Activated B cell treated with CpG ODN at 0.5 μM for 24 hours (primary cell): ENCODE measurements around the gene SYT1. TPM values are rescaled to one million over a fixed set of nuclear protein-coding genes. Genes with fewer than 3 reads are reported as not detected.

Experiments used
- ATAC-seq: fragments of 200-7000 bp; cut with Tn5 transposase; one replicate; pipeline ENCODE4 v1.10.0; 2021; ENCODE audit warnings: low read depth, mild to moderate bottlenecking, moderate library complexity
- CTCF ChIA-PET: fragments of 350-600 bp; sonication (Branson Sonifier 250); formaldehyde crosslinking; loops from one replicate; lab custom pipeline; 2021; ENCODE audit warnings: antibody characterized with exemption; lab: Charles Lee
- POLR2A ChIA-PET: fragments of 350-600 bp; sonication (Branson Sonifier 250); formaldehyde crosslinking; loops from one replicate; lab custom pipeline; 2021; ENCODE audit warnings: antibody characterized with exemption; lab: Charles Lee
- DNase-seq: peaks from one replicate; pipeline ENCODE4 v3.0.0; 2022
- H3K27ac Mint-ChIP-seq: one replicate; pipeline ENCODE4 v1.8.0; 2020; ENCODE audit warnings: mixed read lengths
- H3K27me3 Mint-ChIP-seq: one replicate; pipeline ENCODE4 v1.8.0; 2021; ENCODE audit warnings: mixed read lengths
- H3K36me3 Mint-ChIP-seq: one replicate; pipeline ENCODE4 v1.8.0; 2021; ENCODE audit warnings: low read depth, mixed read lengths
- H3K4me1 Mint-ChIP-seq: one replicate; pipeline ENCODE4 v1.8.0; 2021; ENCODE audit warnings: mixed read lengths
- H3K4me3 Mint-ChIP-seq: one replicate; pipeline ENCODE4 v1.8.0; 2020; ENCODE audit warnings: mild to moderate bottlenecking, mixed read lengths
- H3K9me3 Mint-ChIP-seq: one replicate; pipeline ENCODE4 v1.8.0; 2020; ENCODE audit warnings: mixed read lengths
- intact Hi-C: fragments of 100-400 bp; cut with micrococcal nuclease; formaldehyde crosslinking; loops from one replicate; pipeline ENCODE4 v1.15.1; 2024
- total RNA-seq: library from RNA; stranded (reverse); gene quantifications from 2 replicates; pipeline ENCODE4 v1.2.3, GENCODE V29; 2022
- TF ChIP-seq, protein P1 (sequence below): fragments of 200-600 bp; IDR thresholded peaks from one replicate; pipeline ENCODE4 v1.8.0; 2022; ENCODE audit warnings: antibody characterized with exemption, mild to moderate bottlenecking

SYT1 gene
- total RNA-seq, 1 donor from 2014 or later: 0.49 TPM

DNA sequence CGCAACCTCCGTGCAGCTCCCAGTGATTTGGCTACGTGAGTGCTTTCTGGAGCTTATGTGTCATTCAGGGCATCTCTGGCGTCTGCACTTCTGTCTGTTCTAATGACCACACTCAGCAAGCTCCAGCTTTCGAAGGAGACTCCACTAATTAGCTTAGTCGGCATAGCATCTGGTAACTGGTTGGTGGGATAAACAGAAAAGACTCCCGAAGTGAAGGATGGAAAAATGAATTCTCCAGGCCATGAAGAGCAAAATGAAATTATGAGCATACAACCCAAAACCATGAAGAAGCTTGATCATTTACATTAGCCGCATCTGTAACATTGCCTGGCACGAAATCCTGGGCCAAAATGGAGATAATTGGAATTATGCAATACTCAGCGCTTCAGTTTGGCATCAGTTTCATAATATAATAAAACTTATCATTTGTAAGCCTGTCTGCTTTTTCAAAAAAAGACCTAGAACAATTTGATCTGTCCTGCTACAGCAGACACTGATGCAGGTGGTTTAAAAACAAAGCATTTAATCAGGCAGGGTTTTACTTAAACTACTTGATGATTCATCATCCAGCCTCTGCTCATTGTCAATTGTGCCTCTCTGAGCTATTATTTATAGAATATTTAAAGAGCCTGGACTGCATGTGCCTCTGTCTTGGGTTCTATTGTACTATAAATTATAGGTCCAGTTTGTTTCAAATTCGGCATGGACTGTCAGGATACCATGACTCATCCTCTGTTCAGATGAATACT is 87.4 kb downstream of the SYT1 start:
- H3K36me3 Mint-ChIP-seq: no peaks in the 10 kb centered on the region

GRCh38 chr12:78952552-78952929 is 88.0 kb downstream of the SYT1 start:
- Mint-ChIP-seq H3K27ac (no peak overlapping the region), H3K27me3 (no peaks in the 10 kb centered on the region), H3K36me3 (no peaks in the 10 kb centered on the region), H3K4me1 (no peaks in the 10 kb centered on the region), H3K9me3 (no peaks in the 10 kb centered on the region), H3K4me3 (no peak overlapping the region)
- POLR2A ChIA-PET: no interaction called here
- CTCF ChIA-PET: no interaction called here
- TF ChIP-seq, protein P1, sequence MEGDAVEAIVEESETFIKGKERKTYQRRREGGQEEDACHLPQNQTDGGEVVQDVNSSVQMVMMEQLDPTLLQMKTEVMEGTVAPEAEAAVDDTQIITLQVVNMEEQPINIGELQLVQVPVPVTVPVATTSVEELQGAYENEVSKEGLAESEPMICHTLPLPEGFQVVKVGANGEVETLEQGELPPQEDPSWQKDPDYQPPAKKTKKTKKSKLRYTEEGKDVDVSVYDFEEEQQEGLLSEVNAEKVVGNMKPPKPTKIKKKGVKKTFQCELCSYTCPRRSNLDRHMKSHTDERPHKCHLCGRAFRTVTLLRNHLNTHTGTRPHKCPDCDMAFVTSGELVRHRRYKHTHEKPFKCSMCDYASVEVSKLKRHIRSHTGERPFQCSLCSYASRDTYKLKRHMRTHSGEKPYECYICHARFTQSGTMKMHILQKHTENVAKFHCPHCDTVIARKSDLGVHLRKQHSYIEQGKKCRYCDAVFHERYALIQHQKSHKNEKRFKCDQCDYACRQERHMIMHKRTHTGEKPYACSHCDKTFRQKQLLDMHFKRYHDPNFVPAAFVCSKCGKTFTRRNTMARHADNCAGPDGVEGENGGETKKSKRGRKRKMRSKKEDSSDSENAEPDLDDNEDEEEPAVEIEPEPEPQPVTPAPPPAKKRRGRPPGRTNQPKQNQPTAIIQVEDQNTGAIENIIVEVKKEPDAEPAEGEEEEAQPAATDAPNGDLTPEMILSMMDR: no peak
- ATAC-seq: no peak
- intact Hi-C loops: no loop called here
- DNase-seq: no peak

More for the DNA sequence above, 87.4 kb downstream of the SYT1 start:
- intact Hi-C loops: no loop called here
- no peaks in the 10 kb centered on the region for H3K4me1 Mint-ChIP-seq
- ChIA-PET CTCF (no interaction called here), POLR2A (no interaction called here)
- DNase-seq (no peak), ATAC-seq (no peak)
- no peak overlapping the region for H3K4me3 Mint-ChIP-seq
- no peaks in the 10 kb centered on the region for H3K9me3 Mint-ChIP-seq
- TF ChIP-seq, protein P1: no peak
- H3K27ac Mint-ChIP-seq: no peak overlapping the region
- H3K27me3 Mint-ChIP-seq: no peaks in the 10 kb centered on the region

DNA sequence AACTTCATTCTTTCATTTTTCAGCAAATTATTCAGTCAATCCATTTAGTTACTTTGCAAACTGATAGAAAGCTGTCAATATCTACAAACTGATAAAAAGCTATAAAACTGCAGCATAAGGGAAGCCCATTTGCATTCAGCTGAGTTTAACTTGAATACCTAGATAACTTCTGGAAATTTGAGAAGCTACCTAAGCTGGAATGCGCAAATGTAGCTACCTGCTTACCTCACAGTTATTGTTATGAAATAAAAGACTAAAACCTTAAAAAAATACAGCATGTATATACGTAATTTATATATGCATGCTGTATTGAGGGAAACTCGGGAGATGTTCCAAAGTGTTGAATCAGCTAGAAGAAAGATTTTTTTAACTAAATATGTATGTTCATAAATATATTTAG is 94.4 kb downstream of the SYT1 start:
- ATAC-seq: no peak
- Mint-ChIP-seq H3K9me3 (no peaks in the 10 kb centered on the region), H3K27ac (no peak overlapping the region), H3K4me1 (no peaks in the 10 kb centered on the region), H3K27me3 (no peaks in the 10 kb centered on the region), H3K36me3 (no peaks in the 10 kb centered on the region), H3K4me3 (no peak overlapping the region)
- TF ChIP-seq, protein P1: no peak
- intact Hi-C loops: no loop called here
- DNase-seq: no peak
- ChIA-PET POLR2A (no interaction called here), CTCF (no interaction called here)

DNA sequence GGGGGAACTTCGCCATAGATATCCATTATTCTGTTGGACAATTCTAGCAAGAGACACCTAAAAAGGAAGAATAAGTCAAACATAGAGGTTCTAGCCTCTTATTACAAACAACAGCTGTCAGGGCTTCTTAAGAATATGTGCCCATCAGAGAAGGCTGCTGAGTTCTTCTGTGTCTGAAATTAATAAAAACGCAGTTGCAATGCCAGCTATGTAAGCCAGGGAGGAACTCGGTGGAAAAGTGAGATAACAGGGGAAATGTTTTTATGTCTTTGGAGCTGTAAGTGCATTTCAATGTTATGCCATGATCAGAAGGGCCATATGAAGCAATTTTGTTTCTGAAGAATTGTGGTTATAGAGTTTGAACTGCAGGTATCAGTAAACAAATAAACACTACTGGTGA is 95.0 kb downstream of the SYT1 start:
- H3K4me3 Mint-ChIP-seq: no peak overlapping the region
- H3K9me3 Mint-ChIP-seq: no peaks in the 10 kb centered on the region
- ChIA-PET POLR2A (no interaction called here), CTCF (no interaction called here)
- H3K27ac Mint-ChIP-seq: no peak overlapping the region
- H3K4me1 Mint-ChIP-seq: no peaks in the 10 kb centered on the region
- H3K36me3 Mint-ChIP-seq: no peaks in the 10 kb centered on the region
- DNase-seq: no peak
- no peaks in the 10 kb centered on the region for H3K27me3 Mint-ChIP-seq
- no peak for ATAC-seq
- TF ChIP-seq, protein P1: no peak
- intact Hi-C loops: no loop called here

DNA sequence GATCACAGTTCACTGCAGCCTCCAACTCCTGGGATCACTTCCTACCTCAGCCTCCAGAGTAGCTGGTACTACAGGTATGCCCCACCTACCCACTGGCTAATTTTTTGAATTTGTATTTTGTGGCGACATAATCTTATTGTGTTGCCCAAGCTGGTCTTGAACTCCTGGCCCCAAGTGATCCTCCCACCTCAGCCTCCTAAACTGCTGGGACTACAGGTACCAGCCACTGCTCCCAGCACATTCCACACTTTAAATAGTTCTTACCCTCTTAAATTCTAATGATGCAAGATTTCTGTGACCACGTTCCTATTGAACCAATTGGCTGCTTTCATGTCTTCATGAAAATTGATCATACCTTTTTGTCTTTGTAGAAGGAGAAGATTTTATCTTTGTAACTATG is 96.6 kb downstream of the SYT1 start:
- DNase-seq (no peak), ATAC-seq (no peak)
- ChIA-PET CTCF (no interaction called here), POLR2A (no interaction called here)
- TF ChIP-seq, protein P1: no peak
- Mint-ChIP-seq H3K27me3 (no peaks in the 10 kb centered on the region), H3K27ac (no peak overlapping the region), H3K4me3 (no peak overlapping the region), H3K4me1 (no peaks in the 10 kb centered on the region), H3K9me3 (no peaks in the 10 kb centered on the region), H3K36me3 (no peaks in the 10 kb centered on the region)
- intact Hi-C loops: no loop called here
